HK-2 (cell line): ENCODE data around the gene ZNF507.
A peak's percentile ranks its signal among the peaks of the same experiment; 100 is the strongest.

Experiments
- DNase-seq: peaks from one replicate; pipeline ENCODE4 v3.0.0-alpha.2; 2018; ENCODE audit not compliant: unreplicated experiment

The ZNF507 gene

GRCh38 chr19:32339988-32340874 is 5.2 kb upstream of the ZNF507 start:
- peak; percentile 42 for DNase-seq

GRCh38 chr19:32342695-32343094 is 2.7 kb upstream of the ZNF507 start:
- DNase-seq: no peak

DNA sequence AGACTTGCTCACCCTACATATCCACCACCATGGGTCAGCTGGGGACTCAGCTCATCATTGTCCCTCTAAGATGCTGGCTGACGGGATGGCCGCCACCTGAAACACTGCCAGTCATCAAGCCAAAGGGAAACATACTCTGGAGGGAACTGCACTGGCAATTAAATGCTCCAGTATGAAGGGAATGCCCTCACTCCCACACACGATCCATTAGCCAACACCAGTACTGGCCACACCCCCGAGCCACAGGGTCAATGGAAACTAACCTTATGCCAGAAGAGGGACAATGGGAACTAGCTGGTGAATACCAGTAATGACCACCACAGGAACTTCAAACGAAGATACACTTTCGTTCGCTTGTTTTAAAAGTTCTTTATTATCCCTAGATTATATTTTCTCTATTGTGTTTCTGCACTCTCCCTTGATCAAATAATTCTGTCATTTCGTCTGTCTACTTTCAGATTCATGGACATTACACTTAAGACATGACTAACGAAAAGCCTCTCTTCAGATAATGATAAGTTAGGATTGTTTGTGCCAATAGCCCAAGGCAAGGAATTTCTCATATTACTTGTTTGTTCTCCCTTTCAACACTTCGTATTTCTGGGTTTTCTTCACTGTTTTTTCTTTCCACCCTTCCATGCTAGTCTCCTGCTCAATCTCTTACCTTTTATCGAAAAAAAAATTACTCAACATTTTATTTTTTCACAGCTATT is 1.7 kb upstream of the ZNF507 start:
- DNase-seq: no peak

DNA sequence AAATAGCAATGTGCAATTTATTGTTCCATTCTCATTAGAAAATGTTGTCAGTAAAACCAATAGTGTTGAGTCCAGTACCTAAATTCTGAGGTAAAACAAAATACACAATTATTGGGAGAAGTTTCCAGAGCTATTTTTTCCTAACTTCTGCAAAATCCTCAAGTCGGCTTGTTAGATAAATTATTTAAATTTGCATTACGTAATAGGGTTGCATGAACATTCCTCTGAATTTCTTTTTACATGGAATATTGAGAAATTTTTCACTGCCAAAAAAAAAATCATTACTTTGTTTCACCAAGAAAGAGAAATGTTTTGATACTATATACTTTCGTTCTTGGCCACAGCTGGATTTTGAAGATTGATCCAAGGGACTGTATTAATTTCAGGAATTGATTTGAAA is 1.5 kb downstream of the ZNF507 start:
- no peak for DNase-seq

GRCh38 chr19:32347573-32347972 is 2.2 kb downstream of the ZNF507 start:
- DNase-seq: no peak

- no peak for DNase-seq
Measured at GRCh38 chr19:32349051-32349450, 3.6 kb downstream of the ZNF507 start.

- DNase-seq: no peak
Measured at GRCh38 chr19:32349724-32350470, 4.5 kb downstream of the ZNF507 start.

DNA sequence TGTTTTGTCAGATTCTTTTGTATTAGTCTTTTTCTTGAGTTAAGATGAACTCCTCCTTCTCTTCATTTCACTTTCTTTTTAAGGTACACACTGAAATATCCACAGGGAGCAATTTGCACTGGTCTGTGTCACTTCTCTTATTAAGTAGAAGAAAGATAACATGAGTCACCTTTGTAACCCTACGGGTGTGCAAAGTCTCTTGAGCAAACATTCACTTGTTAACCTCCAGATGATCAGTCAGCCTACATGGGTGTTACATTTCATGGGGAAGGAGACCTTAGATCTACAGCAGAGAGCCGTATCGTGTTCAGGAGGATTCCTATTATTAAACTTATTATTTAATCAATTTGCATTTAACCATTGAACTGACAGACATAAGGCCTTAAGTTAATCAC is 5.1 kb downstream of the ZNF507 start:
- no peak for DNase-seq

DNA sequence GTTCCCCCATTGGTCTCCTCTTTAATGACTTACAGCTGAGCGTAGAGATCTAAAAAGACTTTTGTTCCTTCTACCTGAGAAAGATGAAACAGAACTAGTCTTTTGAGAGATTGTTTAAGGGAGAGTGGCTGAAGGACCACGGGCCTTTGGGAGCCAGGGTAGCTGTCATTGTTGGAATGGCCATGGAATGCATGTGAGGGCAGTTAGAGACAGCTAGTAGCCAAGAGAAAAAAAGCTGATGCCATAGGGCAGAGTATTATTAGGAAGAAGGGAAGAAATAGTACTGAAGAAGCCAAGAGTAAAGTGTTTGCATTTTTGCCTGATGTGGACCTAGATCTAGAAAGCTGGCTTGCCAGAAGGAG is 5.6 kb downstream of the ZNF507 start:
- no peak for DNase-seq

DNA sequence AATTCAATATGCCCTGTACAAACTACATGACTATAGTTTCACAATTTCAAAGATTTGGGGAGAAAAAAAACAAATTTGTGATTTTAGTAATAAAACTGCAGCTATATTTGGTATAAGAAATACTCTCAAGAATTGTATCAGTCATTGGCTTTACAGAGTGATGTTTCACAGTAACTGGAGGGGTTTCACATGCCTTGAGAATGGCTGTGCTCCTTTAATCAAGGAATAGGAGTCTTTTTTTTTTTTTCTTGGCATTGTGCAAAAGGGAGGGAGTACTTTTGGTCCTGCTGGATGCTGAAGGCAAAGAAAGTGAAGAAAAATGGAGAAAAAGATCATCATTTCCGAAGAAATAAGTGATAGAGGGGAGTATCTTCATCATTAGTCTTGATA is 6.8 kb downstream of the ZNF507 start:
- no peak for DNase-seq

- no peak for DNase-seq
Measured at GRCh38 chr19:32354345-32354744, 8.9 kb downstream of the ZNF507 start.

GRCh38 chr19:32355309-32355708 is 9.9 kb downstream of the ZNF507 start:
- no peak for DNase-seq

DNA sequence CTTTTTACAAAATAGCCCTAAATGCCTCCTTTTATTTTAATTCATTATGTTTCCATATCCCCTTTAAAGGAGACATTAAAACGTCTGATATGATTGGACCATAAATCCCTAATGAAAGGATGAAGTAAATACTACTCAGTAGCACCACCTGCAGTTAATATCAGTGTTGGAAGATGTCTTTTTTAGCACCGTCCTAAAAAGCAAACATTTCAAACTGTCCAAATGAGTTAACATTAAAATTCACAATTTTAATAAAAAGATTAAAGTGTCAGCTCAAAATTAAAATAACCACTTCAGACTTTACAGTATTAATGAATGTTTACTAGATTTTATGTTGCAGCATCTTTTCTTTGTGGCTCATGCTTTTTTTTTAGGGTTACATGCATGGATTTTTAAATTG is 12.3 kb downstream of the ZNF507 start:
- no peak for DNase-seq

- no peak for DNase-seq
Measured at GRCh38 chr19:32358321-32358720, 12.9 kb downstream of the ZNF507 start.

DNA sequence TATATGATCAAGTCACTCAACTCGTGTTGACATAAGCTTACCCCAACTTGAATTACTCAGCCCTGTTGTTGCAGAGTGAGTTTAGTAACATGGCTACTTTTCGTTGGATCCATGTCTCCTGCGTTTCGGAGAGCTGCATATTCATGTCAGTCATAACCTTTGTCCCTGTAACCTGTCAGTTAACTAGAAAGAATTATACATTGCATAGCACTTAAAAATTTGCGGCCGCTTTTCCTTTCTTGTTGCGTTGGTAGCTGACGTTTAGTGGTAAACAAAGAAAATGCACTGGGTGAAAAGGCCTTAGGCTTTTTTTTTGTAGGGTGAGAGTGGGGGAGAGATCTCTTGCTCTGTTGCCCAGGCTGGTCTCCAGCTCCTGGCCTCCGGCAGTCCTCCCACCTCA is 14.2 kb downstream of the ZNF507 start:
- DNase-seq: no peak

GRCh38 chr19:32361574-32362317 is 16.3 kb downstream of the ZNF507 start:
- DNase-seq: no peak

GRCh38 chr19:32362318-32362691 is 16.9 kb downstream of the ZNF507 start:
- DNase-seq: no peak

DNA sequence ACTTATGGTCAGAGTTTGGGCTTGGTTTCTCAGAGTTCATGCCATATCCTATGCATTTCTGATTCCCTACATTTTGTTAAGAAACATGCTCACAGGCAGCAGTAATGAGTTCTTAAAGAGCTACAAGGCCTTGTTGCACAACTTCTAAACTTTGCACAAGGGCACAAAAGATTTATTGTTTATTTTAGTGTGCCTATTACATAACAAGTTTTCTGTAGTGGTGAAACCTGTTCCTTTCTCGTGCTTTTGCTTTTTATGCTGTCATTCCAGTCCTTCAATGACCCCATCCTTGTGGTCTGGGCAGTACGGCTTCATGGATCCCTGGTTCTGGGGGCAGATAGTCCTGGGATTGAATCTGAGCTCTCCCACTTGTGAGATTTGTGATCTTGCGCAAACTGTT is 17.8 kb downstream of the ZNF507 start:
- no peak for DNase-seq

DNA sequence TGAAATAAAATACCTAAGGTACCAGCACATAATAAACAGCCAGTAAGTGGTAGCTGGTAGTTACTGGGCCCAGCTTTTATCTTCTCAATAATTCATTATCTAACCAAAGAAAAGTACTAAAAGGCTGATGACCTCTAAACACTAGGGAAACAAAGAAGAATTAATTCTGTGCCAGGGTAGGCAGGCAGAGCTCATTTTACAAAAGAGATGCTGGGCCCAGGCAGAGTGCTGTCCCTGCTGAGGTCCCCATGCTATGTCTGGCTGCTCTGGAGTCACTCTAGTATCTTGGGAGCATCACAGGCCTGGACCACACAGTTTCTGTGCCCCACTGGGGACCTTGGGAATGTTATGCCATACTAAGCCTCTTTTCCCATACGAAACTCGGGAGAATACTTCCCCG is 18.2 kb downstream of the ZNF507 start:
- DNase-seq: no peak

DNA sequence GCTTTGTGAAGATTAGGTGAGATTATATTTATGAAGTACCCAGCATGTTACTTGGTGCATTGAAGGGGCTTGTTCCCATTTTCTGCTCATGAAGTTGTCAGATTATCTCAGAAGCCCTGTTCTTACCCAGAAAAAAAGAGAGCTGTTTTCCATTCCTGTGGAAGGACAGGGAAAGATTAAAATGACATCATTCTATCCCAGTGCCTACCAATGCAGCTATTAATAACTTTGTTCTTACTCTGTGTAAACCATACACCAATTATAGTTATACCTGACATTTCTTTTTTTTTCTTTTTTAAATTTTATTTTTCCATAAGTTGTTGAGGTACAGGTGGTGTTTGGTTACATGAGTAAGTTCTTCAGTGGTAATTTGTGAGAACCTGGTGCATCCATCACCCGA is 18.6 kb downstream of the ZNF507 start:
- no peak for DNase-seq

GRCh38 chr19:32367063-32367462 is 21.7 kb downstream of the ZNF507 start:
- no peak for DNase-seq

DNA sequence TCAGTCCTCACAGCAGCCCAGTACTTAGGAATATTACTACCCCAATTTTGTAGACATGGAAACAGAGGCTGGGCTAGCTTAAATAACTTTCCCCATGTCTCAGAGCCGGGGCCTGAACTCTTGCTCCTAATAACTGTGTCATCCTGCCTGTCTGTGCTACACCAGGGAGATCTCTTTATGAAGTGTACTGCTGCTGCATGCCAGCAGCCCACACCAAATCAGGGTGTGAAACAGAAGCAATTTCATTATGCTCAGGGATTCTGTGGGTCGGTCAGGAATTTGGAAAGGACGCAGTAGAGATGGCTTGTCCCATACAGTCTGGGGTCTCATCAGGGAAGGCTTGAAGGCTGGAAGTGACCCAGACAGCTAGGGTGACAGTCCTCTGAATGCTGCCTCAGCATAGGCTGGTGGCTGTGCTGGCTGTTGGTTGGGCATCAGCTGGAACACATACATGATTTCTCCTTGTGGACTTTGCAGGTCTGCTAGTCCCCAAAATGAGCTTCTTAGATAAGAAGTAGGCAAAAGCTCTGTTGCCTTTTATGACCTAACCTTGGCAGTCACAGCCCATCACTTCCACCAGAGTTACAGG is 22.6 kb downstream of the ZNF507 start:
- DNase-seq: no peak
